Activated CD4-positive, alpha-beta T cell treated with anti-CD3 and anti-CD28 coated beads for 24 hours (primary cell): ENCODE results near the gene MSI2.
"Not testable (repeated sequence)": the region's sequence is repeated elsewhere in the genome, so short reads cannot be mapped to it uniquely, and the experiment has no call there.

Experiments used
- DNase-seq, 2 donors: peaks; one replicate each; pipeline ENCODE4 v3.0.0-alpha.2; 2020; ENCODE audit warnings: low read depth in 2 of 2

MSI2 gene

DNA sequence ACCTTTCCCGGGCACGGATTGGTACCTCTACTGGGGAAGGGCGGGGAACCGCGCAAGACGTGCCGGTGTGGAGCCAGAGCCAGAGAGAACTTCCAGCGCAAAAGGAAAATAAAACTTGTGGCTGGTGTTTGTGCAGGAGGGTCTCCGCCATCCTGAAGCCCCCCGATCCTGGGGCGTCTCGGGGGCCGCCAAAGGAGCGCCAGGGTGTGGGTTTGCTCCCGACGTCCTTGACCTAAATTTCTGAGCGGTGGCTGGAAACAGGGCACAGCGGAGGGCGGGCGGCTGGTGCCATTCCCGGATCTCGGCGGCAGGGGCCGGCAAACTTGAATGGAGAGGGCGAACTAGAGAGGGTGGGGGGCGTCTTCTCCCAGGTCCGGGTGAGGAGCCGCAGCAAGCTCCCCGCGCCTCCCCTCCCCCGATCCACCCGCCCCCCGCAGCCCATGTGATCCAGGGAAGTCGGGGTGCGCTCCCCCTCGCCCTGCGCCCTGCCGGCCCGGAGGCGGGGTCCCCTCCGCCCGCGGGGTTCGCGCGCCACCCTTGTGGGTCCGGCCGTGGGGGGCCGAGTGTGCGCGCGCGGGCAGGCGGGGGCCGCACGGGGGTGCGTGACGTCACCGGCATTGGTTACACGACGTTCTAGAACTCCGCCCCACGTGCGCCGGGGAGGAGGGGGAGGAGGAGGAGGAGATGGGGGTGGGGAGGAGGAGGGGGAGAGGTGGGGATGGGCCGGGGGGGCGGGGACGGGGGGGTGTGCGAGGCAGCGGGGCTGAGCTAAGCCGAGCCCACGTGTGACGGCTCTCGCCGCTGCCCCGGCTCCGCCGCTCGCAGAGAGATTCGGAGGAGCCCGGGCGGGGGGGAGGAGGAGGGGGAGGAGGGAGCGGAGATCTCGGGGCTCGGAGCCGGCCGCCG is at the start of gene MSI2:
Gene MSI2, plus strand, starts transcription at position 748 of the 906 bp plus-strand sequence. CDS start 220 bp downstream, outside the sequence.
- peak; percentile 81 to 84 for DNase-seq

DNA sequence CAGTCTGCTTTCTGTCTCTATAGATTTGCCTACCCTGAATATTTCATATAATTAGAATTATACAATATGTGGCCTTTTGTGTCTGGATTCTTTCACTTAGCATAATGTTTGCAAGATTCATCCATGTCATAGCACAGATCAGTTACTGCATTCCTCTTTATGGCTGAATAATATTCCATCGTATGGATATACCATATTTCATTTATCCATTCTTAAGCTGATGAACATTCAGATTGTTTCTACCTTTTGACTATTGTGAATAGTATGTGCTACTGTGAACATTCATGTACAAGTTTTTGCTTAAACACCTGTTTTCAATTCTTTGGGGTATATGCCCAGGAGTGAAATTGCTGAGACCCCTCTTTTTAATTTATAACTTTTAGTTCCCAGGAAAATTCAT is 49.4 kb upstream of the MSI2 start:
- DNase-seq: no peak

DNA sequence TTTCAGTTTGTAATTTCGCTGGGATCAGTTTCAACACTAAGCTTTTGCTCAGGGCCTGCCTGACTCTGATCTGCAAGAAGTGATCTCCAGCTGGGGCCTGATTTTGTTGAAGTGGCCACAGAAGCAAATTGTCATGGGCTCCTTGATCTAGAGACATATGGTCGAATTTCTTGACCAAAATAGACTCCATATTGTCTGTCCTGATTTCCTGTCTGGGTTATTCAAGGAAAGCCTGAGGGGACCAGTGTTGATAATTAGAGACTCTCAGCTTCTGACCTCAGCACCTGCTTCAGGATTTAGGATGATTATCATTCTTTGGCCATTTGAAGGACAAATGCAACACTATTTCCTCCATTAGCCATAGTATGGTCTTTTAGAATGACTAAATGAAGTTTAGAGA is 48.9 kb upstream of the MSI2 start:
- DNase-seq: no peak

DNA sequence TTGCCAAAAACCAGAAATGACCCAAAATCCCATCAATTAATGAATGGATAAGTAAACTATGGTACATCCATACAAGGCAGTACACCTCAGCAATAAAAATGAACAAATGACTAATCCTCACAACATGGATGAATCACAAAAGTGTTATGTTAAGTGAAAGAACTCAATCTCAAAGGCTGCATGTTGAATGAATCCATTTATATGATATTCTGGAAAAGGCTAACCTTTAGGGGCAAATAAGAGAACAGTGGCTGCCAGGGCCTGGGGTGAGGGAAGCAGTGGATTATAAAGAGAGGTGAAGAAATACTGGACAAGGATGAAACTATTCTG is 46.1 kb upstream of the MSI2 start:
- no peak for DNase-seq

DNA sequence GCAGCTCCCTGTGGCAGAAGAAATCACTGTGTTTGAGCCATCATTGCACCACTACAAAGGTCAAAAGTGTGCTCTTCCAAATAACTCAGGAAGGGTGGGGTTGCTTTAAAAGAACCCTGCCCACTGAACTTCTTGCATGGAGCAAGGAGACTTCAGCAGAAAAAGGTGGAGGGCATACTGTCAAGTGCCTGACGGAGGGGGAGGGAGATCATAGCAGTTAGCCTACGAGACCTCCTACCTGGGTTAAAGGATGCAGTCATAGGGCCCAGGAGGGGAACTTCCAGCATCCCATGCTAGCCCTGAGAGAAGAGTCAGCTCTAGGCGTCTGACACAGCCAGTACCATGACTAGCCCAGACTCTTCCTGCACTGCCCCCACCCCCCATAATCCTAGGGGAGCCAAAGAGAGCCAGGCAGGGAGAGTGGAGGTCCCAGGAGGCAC is 45.3 kb upstream of the MSI2 start:
- no peak for DNase-seq

DNA sequence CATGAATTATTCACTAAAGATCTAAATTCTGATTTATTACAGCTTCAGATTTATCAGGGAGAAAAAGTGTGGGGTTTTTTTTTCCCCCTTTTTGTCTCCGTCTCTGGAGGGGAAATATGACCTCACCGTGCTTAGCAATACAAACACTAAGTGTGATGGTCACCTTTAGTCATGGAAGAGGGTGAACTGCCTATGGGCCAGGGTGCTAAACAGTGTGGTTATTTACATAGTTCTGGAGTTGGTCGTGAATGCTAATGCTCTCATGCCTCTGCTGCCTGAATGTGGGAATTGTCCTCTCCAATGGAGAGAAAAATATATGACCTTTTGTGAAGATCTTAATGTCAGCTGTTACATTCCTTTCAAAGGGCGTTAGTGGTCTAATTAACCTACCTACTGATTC is 44.8 kb upstream of the MSI2 start:
- DNase-seq: no peak

DNA sequence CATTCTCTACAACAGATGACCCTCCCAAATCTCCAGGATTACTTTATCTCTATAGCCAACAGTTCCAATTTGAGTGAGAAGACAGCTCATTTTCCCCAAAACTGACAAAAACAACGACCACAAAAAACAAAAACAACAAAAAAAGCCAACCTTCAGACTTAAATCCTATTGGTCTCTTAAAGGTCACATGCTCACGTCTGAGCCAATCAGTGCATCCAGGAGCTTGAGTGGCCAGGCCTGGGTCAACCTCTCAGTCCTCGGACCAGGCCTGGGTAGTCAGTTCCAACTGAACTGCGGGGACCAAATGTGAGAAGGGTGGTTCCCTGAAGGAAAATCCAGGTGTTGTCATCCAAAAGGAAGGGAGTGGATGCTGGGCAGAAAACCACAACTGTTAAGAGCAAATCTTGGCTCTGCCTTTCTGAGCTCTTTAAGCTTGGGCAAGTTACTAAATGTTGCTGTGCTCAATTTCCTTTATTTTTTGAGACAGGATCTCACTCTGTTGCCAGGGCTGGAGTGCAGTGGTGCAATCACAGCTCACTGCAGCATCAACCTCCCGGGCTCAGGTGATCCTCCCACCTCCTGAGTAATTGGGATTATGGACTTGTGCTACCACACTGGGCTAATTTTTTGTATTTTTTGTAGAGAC is 43.0 kb upstream of the MSI2 start:
- DNase-seq: no peak

DNA sequence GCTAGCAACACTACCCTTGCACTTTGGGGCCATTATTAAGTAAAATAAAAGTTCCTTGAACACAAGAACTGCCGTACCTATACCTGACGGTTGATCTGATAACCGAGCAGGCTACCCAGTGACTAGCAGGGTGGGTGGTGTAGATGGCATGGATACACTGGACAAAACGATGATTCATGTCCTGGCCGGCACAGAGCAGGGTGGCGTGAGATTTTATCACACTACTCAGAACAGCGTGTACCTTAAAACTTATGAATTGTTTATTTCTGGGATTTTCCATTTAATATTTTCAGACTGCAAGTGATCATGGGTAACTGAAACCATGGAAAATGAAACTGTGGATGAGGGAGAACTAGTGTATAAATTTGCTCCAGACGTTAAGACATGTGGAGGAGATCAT is 41.0 kb upstream of the MSI2 start:
- no peak for DNase-seq

DNA sequence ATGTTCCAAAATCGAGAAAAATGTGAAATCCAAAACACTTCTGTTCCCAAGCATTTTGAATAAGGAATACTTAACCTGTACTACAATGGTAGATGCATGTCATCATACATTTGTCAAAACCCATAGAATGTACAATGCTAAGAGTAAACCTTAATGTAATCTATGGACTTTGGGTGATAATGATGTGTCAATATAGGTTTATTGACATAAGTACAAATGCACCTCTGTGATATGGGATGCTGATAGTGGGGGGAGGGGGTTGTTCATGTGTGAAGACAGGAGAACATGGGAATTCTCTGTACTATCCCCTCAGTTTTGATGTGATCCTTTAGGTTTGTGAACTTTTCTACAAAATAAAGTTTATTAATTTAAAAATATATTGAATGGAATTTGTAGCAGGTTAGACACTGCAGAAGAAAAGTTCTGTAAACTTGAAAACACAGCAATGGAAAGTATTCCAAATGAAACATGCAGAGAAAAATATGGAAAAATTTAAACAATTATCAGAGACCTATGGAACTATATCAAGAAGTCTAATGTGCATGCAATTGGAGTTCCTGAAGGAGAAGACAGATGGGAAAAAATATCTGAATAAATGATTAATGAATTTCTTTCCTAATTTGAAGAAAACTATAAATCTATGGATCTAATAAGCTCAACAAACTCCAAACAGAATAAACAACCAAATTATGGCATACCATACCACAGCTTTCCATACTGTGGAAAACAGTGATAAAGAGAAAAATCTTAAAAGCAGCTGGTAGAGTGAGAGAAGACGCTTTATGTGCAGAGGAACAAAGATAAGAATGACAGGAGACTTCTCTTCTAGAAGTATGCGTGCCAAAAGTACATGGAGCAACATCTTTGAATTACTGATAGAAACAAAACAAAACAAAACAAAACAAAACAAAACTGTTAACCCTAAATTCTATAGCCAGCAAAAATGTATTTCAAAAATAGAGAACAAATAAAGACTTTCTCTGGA is 34.7 kb upstream of the MSI2 start:
- DNase-seq: no peak

DNA sequence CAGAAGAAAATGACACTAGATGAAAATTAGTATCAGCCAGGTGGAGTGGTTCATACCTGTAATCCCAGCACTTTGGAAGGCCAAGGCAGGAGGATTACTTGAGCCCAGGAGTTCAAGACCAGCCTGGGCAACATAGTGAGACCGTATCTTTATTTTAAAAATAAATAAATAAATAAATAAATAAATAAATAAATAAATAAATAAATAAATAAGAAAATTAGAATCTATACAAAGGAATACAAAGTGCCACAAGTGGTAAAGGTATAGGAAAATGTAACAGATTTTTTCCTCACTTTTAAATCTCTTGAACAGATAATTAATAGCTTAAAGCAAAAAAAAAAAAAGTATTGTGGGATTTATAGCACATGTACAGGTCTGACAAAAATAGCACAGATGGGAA is 33.9 kb upstream of the MSI2 start:
- not testable (repeated sequence) for DNase-seq

DNA sequence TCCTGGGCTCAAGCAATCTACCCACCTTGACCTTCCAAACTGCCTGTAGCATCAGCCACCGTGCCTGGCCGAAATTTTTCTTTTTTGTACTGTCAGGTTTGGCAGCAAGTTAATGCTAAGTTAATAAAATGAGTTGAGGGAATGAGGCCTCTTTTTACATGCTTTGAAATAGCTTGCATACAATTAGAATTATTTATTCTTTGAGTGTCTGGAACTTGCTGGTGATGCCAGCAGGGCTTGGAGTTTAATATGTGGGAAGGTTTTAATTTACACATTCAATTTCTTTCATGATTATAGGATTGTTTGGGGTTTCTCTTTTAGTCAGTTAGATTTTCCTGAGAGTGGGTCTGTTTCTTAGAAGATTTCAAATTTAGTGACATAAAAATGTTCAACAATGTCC is 31.2 kb upstream of the MSI2 start:
- no peak for DNase-seq

DNA sequence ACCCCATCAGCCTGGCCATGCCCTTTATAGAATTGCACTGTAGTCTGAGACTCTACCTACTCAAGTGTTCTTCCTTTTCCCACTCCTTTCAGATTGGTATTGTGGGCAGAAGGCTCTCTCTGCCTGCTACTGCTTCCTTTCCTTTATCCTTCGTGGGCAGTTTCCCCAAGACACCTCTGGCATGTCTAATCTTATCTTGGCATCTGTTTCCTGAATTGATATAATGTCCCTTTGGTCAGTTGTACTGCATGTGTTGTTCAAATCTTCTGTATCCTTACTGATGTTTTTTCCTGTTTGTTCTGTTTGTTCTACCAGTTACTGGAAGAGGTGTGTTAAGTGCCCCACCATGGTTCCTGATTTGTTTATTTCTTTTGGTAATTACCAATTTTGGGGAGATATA is 29.5 kb upstream of the MSI2 start:
- DNase-seq: no peak

DNA sequence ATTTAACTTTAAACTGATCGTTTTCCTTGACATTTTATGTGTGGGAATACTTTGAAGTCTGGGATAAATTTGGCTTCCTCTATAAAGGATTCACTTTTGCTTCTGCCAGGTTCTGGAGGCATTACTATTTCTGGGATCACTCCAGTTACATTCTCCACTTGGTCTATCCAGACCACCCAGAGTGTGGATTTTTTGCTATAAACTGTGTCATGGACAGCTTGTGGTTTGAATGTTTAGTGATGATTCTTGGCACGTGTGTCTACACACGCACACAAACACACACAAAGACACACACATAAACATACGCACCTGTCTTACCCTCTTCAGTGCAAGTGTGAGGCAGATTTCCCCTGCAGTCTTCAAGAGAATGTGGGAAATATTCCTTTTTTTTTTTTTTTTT is 27.4 kb upstream of the MSI2 start:
- DNase-seq: no peak

DNA sequence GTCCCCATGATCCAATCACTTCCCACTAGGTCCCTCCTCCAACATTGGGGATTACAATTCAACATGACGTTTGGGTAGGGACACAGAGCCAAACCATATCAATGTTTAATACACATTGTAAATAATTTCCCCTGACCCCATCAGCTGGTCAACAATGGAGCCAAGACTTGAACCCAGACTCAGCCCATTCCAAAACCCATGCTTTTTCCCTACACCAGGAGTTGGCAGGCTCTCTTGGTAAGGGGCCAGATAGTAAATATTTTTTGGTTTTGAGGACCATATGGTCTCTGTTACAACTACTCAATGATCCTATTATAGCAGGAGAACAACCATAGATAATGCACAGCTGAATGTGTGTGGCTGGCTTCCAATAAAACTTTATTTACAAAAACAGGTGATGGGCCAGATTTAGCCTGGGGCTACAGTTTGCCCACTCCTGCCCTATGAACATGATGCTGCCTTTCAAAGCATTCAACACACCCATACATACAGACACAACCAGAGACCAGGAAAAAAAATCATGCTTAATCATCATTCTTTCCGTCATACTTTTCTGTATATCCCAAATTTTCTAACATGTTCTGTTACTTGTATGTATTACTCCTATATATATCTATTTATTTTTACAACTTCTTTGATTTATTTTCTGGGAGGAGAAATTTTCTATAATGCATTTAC is 22.1 kb upstream of the MSI2 start:
- DNase-seq: no peak

DNA sequence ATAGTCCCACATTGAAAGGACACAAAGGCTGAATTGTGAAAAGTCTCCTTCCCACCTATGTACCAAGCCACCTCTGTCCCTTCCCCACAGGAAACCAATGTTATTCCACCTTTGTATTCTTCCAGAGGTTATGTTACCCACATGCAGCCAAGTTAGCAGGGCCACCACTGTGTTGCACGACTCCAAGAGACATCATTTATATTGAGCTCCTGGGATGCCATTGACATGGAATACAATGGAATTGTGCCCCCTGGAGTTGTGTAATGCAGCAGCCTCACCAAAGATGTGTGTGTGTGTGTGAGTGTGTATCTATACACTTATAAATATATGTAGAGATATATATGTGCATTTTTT is 21.6 kb upstream of the MSI2 start:
- DNase-seq: no peak

DNA sequence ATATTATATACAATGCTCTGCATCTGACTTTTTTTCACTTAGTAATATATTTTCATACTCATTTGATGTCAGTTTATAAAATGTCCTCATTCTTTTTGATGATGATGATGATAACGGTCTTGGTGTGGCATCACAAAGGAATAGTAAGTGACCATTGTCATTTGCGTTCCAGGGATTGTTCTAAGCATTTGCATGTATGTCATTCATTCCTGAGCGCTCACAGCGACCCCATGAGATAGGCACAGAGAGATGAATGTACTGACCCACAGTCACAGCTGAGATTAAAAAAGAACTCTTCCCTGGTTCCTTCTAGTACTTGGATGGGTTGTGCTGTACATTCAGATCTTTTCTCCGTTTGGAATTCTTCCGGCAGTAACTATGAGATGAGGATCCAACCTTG is 21.2 kb upstream of the MSI2 start:
- no peak for DNase-seq

DNA sequence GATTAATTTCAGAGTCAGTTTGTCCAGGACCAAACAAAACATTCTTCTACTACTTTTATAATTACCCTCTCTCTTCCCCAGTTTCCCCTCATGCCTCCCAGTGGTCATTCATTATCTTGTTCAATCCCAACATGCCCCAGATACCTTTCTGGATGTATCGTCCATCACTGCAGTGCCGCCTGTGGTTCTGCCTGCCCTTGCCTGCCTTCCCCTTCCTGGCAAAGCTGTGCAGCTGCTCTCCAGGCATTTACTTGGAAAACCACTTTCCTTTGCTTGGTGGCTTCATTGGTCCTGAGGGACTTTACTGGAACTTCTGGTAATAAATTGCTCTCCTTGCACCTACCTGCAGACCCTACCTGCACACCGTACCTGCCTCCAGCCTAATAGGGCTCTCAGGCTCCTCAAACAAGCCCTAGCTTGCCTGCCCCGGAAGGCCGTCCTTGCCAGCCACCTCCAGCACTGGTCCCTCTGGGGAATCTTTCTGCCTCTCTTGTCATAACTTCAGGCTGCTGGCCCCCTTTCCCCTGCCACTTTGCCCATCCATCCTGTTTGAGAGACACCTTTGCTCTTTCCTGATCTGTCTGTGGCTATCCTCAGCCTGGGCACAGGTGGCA is 19.5 kb upstream of the MSI2 start:
- no peak for DNase-seq

DNA sequence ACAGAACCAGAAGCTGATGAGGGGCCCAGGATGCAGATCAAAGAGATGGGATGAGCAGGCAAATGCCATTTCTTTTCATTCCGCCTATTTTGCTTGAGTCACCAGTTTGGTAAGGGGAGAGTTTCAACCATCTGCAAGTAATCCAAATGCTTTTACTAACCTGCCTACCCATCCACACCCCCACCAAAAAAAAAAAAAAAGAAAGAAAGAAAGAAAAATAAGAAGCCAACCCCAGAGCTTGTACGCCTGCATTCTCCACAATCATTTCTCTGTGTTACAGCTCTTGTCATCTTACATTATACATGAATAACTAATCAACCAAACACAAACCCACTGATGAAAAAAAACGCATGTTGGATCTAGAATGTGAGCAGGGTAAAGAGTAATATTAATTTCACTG is 15.7 kb upstream of the MSI2 start:
- no peak for DNase-seq

DNA sequence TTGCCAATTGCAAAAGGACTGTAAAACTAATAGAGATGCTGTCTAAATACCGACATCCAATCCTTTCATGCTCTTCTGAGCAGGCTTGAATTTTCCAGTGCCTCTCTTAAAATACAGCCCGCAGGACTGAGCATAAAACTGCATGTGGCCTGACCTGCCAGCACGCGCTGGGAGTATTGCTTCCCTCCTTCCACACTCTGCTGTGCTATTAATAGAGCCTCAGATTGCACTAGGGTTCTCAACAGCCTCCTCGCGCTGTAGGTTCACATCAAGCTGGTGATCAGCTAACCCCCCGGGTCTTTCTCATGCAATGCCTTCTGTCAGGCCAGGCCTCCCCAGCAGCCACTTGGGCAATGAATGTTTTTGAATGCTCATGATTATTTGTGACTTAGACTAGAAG is 14.2 kb upstream of the MSI2 start:
- no peak for DNase-seq

DNA sequence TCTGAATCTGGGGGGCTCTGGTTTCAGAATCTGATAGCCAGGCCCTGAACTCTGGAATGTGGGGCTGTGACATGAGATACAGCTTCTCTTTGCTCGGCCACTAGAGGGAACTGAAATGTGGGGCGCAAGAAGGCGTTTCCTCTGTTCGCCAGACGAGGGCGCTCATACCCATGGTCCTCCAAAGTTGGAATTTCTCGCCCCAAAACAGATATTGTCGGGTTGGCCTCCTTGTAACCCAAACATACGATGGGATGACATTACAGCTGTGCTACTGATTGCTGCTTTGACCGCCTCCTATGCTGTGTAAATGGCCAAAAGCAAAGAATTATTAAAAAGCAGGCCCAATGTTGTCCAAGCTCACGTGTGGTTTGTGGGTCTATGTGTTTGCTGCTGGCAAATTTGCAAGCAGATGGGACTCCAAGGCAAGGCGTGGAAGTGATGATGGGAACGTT is 13.1 kb upstream of the MSI2 start:
- peak; percentile 66 to 73 for DNase-seq

DNA sequence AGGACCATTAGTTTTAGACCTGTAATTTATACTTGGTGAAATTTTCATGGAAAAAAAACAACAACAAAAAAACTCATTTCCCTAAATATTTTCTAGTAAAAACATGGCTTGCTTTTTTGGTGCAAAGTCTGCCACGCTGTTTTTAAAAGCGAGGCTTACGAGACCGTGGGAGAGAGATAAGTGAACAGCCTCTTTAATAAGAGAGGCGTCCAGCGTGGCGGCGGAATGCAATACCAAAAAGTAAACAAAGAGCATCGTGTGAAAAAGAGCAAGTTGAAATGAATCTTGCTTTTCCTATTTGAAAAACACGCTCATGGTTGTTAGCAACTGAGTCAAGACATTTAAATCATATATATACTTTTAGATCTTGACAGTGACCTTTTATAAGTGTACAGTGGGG is 10.5 kb upstream of the MSI2 start:
- no peak for DNase-seq
